ENCODE results near the gene MTERF2.

DNA sequence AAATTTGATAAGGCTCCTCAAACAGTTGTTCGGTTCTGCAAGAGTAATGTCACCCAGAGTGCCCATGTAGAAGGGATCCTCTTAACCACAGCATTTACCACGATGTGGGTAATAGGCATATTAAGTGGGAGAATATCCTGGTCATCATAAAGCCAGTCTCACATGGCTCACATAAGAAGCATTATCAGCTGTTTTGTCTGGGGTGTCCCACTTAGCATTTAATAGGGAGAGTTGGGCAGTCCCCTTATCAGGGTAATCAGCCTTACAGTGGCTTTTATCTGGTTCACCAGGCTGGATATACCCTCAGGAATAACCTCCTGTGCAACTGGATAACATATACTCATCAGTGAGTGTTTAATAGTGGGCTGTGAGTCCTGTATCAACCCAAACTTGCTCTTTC, 44.2 kb downstream of the MTERF2 start:
- TF ChIP-seq FOS (IDR thresholded peaks at IDR 0.05; ENCODE audit: borderline replicate concordance, insufficient read depth, low read length) (no peak), POLR2A (IDR thresholded peaks at IDR 0.05; ENCODE audit: low read depth, low read length) (no peak), EZH2 (IDR thresholded peaks at IDR 0.05; ENCODE audit: borderline replicate concordance, low read depth, low read length, severe bottlenecking) (no peak), POLR2AphosphoS5 (IDR thresholded peaks at IDR 0.05; ENCODE audit: insufficient read depth, low read depth, low read length) (no peak), MYC (IDR thresholded peaks at IDR 0.05; ENCODE audit: low read depth, low read length) (no peak)
- TF ChIP-seq, protein P1, sequence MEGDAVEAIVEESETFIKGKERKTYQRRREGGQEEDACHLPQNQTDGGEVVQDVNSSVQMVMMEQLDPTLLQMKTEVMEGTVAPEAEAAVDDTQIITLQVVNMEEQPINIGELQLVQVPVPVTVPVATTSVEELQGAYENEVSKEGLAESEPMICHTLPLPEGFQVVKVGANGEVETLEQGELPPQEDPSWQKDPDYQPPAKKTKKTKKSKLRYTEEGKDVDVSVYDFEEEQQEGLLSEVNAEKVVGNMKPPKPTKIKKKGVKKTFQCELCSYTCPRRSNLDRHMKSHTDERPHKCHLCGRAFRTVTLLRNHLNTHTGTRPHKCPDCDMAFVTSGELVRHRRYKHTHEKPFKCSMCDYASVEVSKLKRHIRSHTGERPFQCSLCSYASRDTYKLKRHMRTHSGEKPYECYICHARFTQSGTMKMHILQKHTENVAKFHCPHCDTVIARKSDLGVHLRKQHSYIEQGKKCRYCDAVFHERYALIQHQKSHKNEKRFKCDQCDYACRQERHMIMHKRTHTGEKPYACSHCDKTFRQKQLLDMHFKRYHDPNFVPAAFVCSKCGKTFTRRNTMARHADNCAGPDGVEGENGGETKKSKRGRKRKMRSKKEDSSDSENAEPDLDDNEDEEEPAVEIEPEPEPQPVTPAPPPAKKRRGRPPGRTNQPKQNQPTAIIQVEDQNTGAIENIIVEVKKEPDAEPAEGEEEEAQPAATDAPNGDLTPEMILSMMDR (IDR thresholded peaks at IDR 0.05; ENCODE audit: extremely low read depth in 1 of 2, insufficient read depth in 1 of 2, low read depth in 1 of 2, low read length in 2 of 2), result no peak
- TF ChIP-seq, protein P2, sequence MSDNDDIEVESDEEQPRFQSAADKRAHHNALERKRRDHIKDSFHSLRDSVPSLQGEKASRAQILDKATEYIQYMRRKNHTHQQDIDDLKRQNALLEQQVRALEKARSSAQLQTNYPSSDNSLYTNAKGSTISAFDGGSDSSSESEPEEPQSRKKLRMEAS (IDR thresholded peaks at IDR 0.05; ENCODE audit: insufficient read depth, insufficient read length), result no peak
